ENCODE measurements around the gene SLX1A.
A peak's percentile ranks its signal among the peaks of the same experiment; 100 is the strongest.
"Not testable (repeated sequence)": the region's sequence is repeated elsewhere in the genome, so short reads cannot be mapped to it uniquely, and the experiment has no call there.

Gene SLX1A

GRCh38 chr16:30184891-30185682, 8.6 kb upstream of the SLX1A start:
- DNase-seq (ENCODE audit: low read depth) = no peak
- H3K4me3 ChIP-seq (ENCODE audit: low read depth, low read length) = no peak overlapping the region
- no peak for TF ChIP-seq CTCF (conservative IDR thresholded peaks at IDR 0.05; ENCODE audit: low read depth, low read length)

- no peak overlapping the region for H3K4me3 ChIP-seq (ENCODE audit: low read depth, low read length)
- no peak for DNase-seq (ENCODE audit: low read depth)
- no peak for TF ChIP-seq CTCF (conservative IDR thresholded peaks at IDR 0.05; ENCODE audit: low read depth, low read length)
Observed at GRCh38 chr16:30185683-30186421, 7.8 kb upstream of the SLX1A start.

- H3K4me3 ChIP-seq (ENCODE audit: low read depth, low read length) = no peak overlapping the region
- DNase-seq (ENCODE audit: low read depth) = no peak
- TF ChIP-seq CTCF (conservative IDR thresholded peaks at IDR 0.05; ENCODE audit: low read depth, low read length) = no peak
Observed at GRCh38 chr16:30186444-30186781, 7.3 kb upstream of the SLX1A start.

GRCh38 chr16:30186782-30187555, 6.7 kb upstream of the SLX1A start:
- DNase-seq (ENCODE audit: low read depth) = peak; percentile 37
- peak; percentile 74 for TF ChIP-seq CTCF (conservative IDR thresholded peaks at IDR 0.05; ENCODE audit: low read depth, low read length)
- H3K4me3 ChIP-seq (ENCODE audit: low read depth, low read length) = no peak overlapping the region

- no peak for DNase-seq (ENCODE audit: low read depth)
- H3K4me3 ChIP-seq (ENCODE audit: low read depth, low read length) = no peak overlapping the region
- no peak for TF ChIP-seq CTCF (conservative IDR thresholded peaks at IDR 0.05; ENCODE audit: low read depth, low read length)
Observed at GRCh38 chr16:30187556-30187865, 6.2 kb upstream of the SLX1A start.

GRCh38 chr16:30187971-30188561, 5.6 kb upstream of the SLX1A start:
- no peak overlapping the region for H3K4me3 ChIP-seq (ENCODE audit: low read depth, low read length)
- TF ChIP-seq CTCF (conservative IDR thresholded peaks at IDR 0.05; ENCODE audit: low read depth, low read length) = no peak
- no peak for DNase-seq (ENCODE audit: low read depth)

GRCh38 chr16:30191158-30191557, 2.5 kb upstream of the SLX1A start:
- not testable (repeated sequence) for DNase-seq (ENCODE audit: low read depth)

GRCh38 chr16:30193098-30193497, 577 bp upstream of the SLX1A start:
- not testable (repeated sequence) for H3K4me3 ChIP-seq (ENCODE audit: low read depth, low read length); DNase-seq (ENCODE audit: low read depth)

More at GRCh38 chr16:30191158-30191557, 2.5 kb upstream of the SLX1A start:
- not testable (repeated sequence) for H3K4me3 ChIP-seq (ENCODE audit: low read depth, low read length)

GRCh38 chr16:30194172-30194925, 674 bp downstream of the SLX1A start:
- DNase-seq (ENCODE audit: low read depth) = not testable (repeated sequence)
- peak overlapping the region; percentile 51 for H3K4me3 ChIP-seq (ENCODE audit: low read depth, low read length)

- DNase-seq (ENCODE audit: low read depth); H3K4me3 ChIP-seq (ENCODE audit: low read depth, low read length): not testable (repeated sequence)
Observed at GRCh38 chr16:30197001-30197400, 3.3 kb downstream of the SLX1A start.
